Measurements from ENCODE around the gene SLC41A1.

The SLC41A1 gene

DNA sequence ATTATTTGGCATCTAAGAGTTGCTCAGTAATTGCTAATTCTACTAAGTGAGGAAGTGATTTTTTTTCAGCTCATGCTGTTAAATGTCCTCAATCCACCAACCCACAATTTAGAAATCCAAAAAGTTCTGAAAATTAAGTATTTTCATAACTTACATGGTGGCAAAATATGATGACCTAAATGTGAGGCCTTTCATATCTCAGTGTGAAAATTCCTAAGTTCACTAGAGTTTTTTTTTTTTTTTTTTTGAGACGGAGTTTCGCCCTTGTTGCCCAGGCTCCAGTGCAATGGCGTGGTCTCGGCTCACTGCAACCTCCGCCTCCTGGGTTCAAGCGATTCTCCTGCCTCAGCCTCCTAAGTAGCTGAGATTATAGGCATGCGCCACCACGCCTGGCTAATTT lies 68.6 kb downstream of the SLC41A1 start:
- H3K9ac ChIP-seq (ENCODE audit: low read depth in 1 of 2, low read length in 2 of 2), result no peak overlapping the region
- no peaks in the 10 kb centered on the region for H3K27me3 ChIP-seq (ENCODE audit: control insufficient read depth in 1 of 2, insufficient read depth in 2 of 2, low read length in 2 of 2)
- H3K9me3 ChIP-seq (ENCODE audit: control insufficient read depth in 1 of 2, low read length in 2 of 2), result no peaks in the 10 kb centered on the region
- H3K27ac ChIP-seq (ENCODE audit: low read depth, low read length), result no peak overlapping the region
- H3K4me1 ChIP-seq (ENCODE audit: control insufficient read depth in 1 of 2, insufficient read depth in 2 of 2, low read length in 2 of 2), result peaks cover 27 to 54% of the 10 kb centered on the region in 2 donors
- H3K36me3 ChIP-seq (ENCODE audit: control insufficient read depth in 1 of 2, insufficient read depth in 2 of 2, low read length in 2 of 2), result no peaks in the 10 kb centered on the region
- no peak overlapping the region for H3K4me3 ChIP-seq (ENCODE audit: low read depth in 1 of 2, low read length in 2 of 2)

DNA sequence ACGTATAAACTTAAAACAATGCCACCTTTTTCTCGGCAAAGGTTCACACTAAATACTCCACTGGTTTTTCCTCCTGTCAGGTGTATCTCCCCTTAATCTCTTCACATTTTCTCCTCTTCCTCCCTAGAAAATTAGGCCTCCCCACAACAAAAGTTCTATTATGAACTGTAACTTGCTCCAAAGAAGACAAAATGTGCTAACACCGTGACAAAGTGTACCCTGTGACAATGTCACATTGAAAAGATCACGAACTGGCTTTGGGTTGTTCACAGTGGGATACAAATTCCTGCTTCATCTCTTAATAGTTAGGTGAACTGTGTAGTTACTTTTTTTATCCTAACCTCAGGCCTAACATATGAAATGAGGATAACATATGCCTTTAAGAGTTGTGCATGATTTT lies 69.0 kb downstream of the SLC41A1 start:
- H3K36me3 ChIP-seq (ENCODE audit: control insufficient read depth in 1 of 2, insufficient read depth in 2 of 2, low read length in 2 of 2), result no peaks in the 10 kb centered on the region
- H3K9ac ChIP-seq (ENCODE audit: low read depth in 1 of 2, low read length in 2 of 2), result no peak overlapping the region
- H3K27ac ChIP-seq (ENCODE audit: low read depth, low read length), result no peak overlapping the region
- no peaks in the 10 kb centered on the region for H3K9me3 ChIP-seq (ENCODE audit: control insufficient read depth in 1 of 2, low read length in 2 of 2)
- no peaks in the 10 kb centered on the region for H3K27me3 ChIP-seq (ENCODE audit: control insufficient read depth in 1 of 2, insufficient read depth in 2 of 2, low read length in 2 of 2)
- H3K4me3 ChIP-seq (ENCODE audit: low read depth in 1 of 2, low read length in 2 of 2), result no peak overlapping the region
- peaks cover 27 to 54% of the 10 kb centered on the region in 2 donors for H3K4me1 ChIP-seq (ENCODE audit: control insufficient read depth in 1 of 2, insufficient read depth in 2 of 2, low read length in 2 of 2)

DNA sequence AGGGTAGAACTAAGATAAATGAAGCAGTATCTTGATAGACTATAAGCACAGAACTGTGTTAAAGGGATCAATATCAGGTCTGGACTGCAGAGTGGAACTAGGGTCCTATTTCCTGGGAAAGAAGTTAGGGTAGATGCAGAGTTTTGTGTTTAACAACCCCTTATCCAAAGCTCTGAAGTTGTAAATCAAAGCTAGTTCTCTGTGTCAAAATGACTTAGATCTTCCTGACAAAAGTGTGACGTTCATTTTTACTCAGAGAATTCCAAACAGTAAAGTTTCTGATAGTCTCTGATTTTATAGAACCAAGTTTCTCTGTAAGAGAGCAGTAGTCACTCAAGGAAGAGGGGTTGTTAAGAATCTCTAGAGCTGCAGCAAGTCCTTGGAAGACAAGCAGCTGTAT lies 71.3 kb downstream of the SLC41A1 start:
- peaks cover 11 to 40% of the 10 kb centered on the region in 2 donors for H3K4me1 ChIP-seq (ENCODE audit: control insufficient read depth in 1 of 2, insufficient read depth in 2 of 2, low read length in 2 of 2)
- no peak overlapping the region for H3K4me3 ChIP-seq (ENCODE audit: low read depth in 1 of 2, low read length in 2 of 2)
- H3K36me3 ChIP-seq (ENCODE audit: control insufficient read depth in 1 of 2, insufficient read depth in 2 of 2, low read length in 2 of 2), result no peaks in the 10 kb centered on the region
- H3K9ac ChIP-seq (ENCODE audit: low read depth in 1 of 2, low read length in 2 of 2), result no peak overlapping the region
- H3K27ac ChIP-seq (ENCODE audit: low read depth, low read length), result no peak overlapping the region
- no peaks in the 10 kb centered on the region for H3K9me3 ChIP-seq (ENCODE audit: control insufficient read depth in 1 of 2, low read length in 2 of 2)
- H3K27me3 ChIP-seq (ENCODE audit: control insufficient read depth in 1 of 2, insufficient read depth in 2 of 2, low read length in 2 of 2), result no peaks in the 10 kb centered on the region

- H3K9ac ChIP-seq (ENCODE audit: low read depth in 1 of 2, low read length in 2 of 2), result no peak overlapping the region
- peaks cover 6 to 26% of the 10 kb centered on the region in 2 donors for H3K4me1 ChIP-seq (ENCODE audit: control insufficient read depth in 1 of 2, insufficient read depth in 2 of 2, low read length in 2 of 2)
- H3K9me3 ChIP-seq (ENCODE audit: control insufficient read depth in 1 of 2, low read length in 2 of 2), result no peaks in the 10 kb centered on the region
- no peaks in the 10 kb centered on the region for H3K36me3 ChIP-seq (ENCODE audit: control insufficient read depth in 1 of 2, insufficient read depth in 2 of 2, low read length in 2 of 2)
- H3K4me3 ChIP-seq (ENCODE audit: low read depth in 1 of 2, low read length in 2 of 2), result no peak overlapping the region
- no peak overlapping the region for H3K27ac ChIP-seq (ENCODE audit: low read depth, low read length)
- H3K27me3 ChIP-seq (ENCODE audit: control insufficient read depth in 1 of 2, insufficient read depth in 2 of 2, low read length in 2 of 2), result no peaks in the 10 kb centered on the region
These were observed 73.4 kb downstream of the SLC41A1 start for GRCh38 chr1:205739348-205740160.

Data from duodenal mucosa (tissue), 2 donors.